ENCODE results near the gene STX4.

DNA sequence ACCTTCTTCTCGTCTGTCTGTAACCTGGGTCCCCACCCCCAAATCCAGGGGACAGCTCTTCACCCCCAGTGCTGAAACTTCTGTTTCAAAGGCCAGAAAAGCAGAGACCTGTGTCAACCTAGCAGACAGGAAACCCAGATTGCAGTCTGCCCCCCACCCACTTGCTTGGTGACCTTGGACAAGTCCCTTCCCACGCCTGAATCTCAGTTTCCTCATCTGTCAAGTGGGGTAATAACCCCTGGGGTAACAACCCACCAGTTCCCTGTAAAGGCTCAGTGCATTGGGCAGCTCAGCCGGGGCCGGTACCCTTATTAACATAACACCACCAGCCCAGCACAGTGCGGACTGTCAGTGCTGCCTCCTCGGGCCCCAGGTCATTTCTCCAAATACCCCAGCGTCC lies 24.2 kb upstream of the STX4 start:
- TF ChIP-seq TAF1 (IDR thresholded peaks at IDR 0.05; ENCODE audit: borderline replicate concordance, low read depth, low read length), result no peak
- TF ChIP-seq POLR2AphosphoS5 (IDR thresholded peaks at IDR 0.05; ENCODE audit: low read depth, low read length), result no peak
